CD4-positive, alpha-beta memory T cell (primary cell): ENCODE measurements around the gene CLDN12. TPM values are rescaled to one million over a fixed set of nuclear protein-coding genes. Genes with fewer than 3 reads are reported as not detected.

Source experiments
- CTCF ChIA-PET: fragments of 350-600 bp; sonication (Branson Sonifier 250); formaldehyde crosslinking; loops from one replicate; lab custom pipeline; 2021; ENCODE audit warnings: inconsistent platforms; ENCODE audit not compliant: partially characterized antibody; lab: Charles Lee
- POLR2A ChIA-PET: fragments of 350-600 bp; sonication (Branson Sonifier 250); formaldehyde crosslinking; loops from one replicate; lab custom pipeline; 2021; ENCODE audit not compliant: partially characterized antibody; lab: Charles Lee
- DNase-seq, 5 donors: peaks; one replicate each; pipeline versions ENCODE4 v3.0.0 to v3.0.0-alpha.2; 2020 to 2022; ENCODE audit warnings: mixed read lengths in 1 of 5
- H3K27ac ChIP-seq: one replicate; pipeline ENCODE4 v1.7.0; 2013; ENCODE audit warnings: low read depth, low read length
- H3K27me3 ChIP-seq: 2 replicates; pipeline ENCODE4 v1.7.0; 2013; ENCODE audit warnings: mild to moderate bottlenecking, low read length, moderate library complexity; ENCODE audit not compliant: insufficient read depth
- H3K36me3 ChIP-seq: 2 replicates; pipeline ENCODE4 v1.7.0; 2013; ENCODE audit warnings: mild to moderate bottlenecking, low read length, moderate library complexity; ENCODE audit not compliant: insufficient read depth
- H3K4me1 ChIP-seq: 2 replicates; pipeline ENCODE4 v1.7.0; 2013; ENCODE audit warnings: mild to moderate bottlenecking, low read length, moderate library complexity; ENCODE audit not compliant: insufficient read depth
- H3K4me3 ChIP-seq, 2 donors: one replicate each; pipeline ENCODE4 v1.7.0; 2013; ENCODE audit warnings: low read length in 2 of 2, mild to moderate bottlenecking in 1 of 2
- H3K9me3 ChIP-seq, 2 donors: one replicate each; pipeline ENCODE4 v1.7.0; 2013; ENCODE audit warnings: low read length in 2 of 2, control low read depth in 1 of 2; ENCODE audit not compliant: control insufficient read depth in 1 of 2
- H3K27ac Mint-ChIP-seq, 7 donors: one replicate each; pipeline ENCODE4 v1.8.0; 2020 to 2021; ENCODE audit warnings: mixed read lengths in 7 of 7, mild to moderate bottlenecking in 6 of 7, inconsistent platforms in 3 of 7, moderate library complexity in 3 of 7
- H3K27me3 Mint-ChIP-seq, 2 donors: one replicate each; pipeline ENCODE4 v1.8.0; 2020 to 2021; ENCODE audit warnings: mixed read lengths in 2 of 2
- H3K36me3 Mint-ChIP-seq, 2 donors: one replicate each; pipeline ENCODE4 v1.8.0; 2020 to 2021; ENCODE audit warnings: mixed read lengths in 2 of 2, inconsistent platforms in 1 of 2, mild to moderate bottlenecking in 1 of 2
- H3K4me1 Mint-ChIP-seq, 4 donors: one replicate each; pipeline ENCODE4 v1.8.0; 2020 to 2021; ENCODE audit warnings: mixed read lengths in 4 of 4, mild to moderate bottlenecking in 1 of 4
- H3K4me3 Mint-ChIP-seq, 8 donors: one replicate each; pipeline ENCODE4 v1.8.0; 2020 to 2021; ENCODE audit warnings: mixed read lengths in 8 of 8, mild to moderate bottlenecking in 7 of 8, moderate library complexity in 6 of 8, inconsistent platforms in 3 of 8
- H3K9me3 Mint-ChIP-seq, 8 donors: one replicate each; pipeline ENCODE4 v1.8.0; 2020 to 2021; ENCODE audit warnings: mixed read lengths in 8 of 8, mild to moderate bottlenecking in 5 of 8, inconsistent platforms in 3 of 8, moderate library complexity in 1 of 8
- intact Hi-C: fragments of 100-400 bp; cut with micrococcal nuclease; formaldehyde crosslinking; loops from one replicate; pipeline ENCODE4 v1.15.1; 2023
- polyA plus RNA-seq, 2 donors: library from polyadenylated mRNA; unstranded; fragments of 300-500 nt; fragmentation: Illumina TruSeq; gene quantifications; one replicate each; pipeline ENCODE4 v1.2.3, GENCODE V29; 2021
- total RNA-seq, 2 experiments: library from RNA; stranded (reverse); gene quantifications; one replicate each; pipeline ENCODE4 v1.2.3, GENCODE V29; 2021

Gene CLDN12
- total RNA-seq (1 to 10 TPM; 5.7 to 6.1 TPM), polyA plus RNA-seq (under 1 TPM in 1 of 2 donors, not detected in 1; 0.29 TPM)

- DNase-seq: peak; percentile 78 to 94 (median 82)
- ChIA-PET POLR2A (interaction anchor here (1.3 kb wide), 1 partner anchor 57 kb away, joined by 11 read pairs; the partner anchor contains the start of gene GTPBP10), CTCF (interaction anchor here (2.3 kb wide), 1 partner anchor 58 kb away, joined by 9 read pairs; the partner anchor contains the start of gene GTPBP10)
- Mint-ChIP-seq H3K4me3 (peak within 1 kb of the TSS; percentile 92 to 98 (median 96)), H3K4me1 (peaks cover 7 to 21% (median 13%) of the 10 kb centered on the region in 4 donors), H3K27me3 (no peaks in the 10 kb centered on the region), H3K9me3 (peaks cover 0 to 18% (median 8%) of the 10 kb centered on the region in 8 donors), H3K27ac (peak within 1 kb of the TSS; percentile 92 to 98 (median 96)), H3K36me3 (peaks cover 5 to 10% of the 10 kb centered on the region in 2 donors)
- peaks cover 10% of the 10 kb centered on the region for H3K4me1 ChIP-seq
- peak within 1 kb of the TSS; percentile 72 for H3K27ac ChIP-seq
- intact Hi-C loops: loop anchor here (1.0 to 10.0 kb wide), 2 partner anchors 57 to 159 kb away; partner anchors contain the start of genes CFAP69 and GTPBP10
- H3K4me3 ChIP-seq: peak within 1 kb of the TSS; percentile 89 to 90
- H3K27me3 ChIP-seq: no peaks in the 10 kb centered on the region
- H3K36me3 ChIP-seq: no peaks in the 10 kb centered on the region
- H3K9me3 ChIP-seq: no peaks in the 10 kb centered on the region
These were observed at the start of gene CLDN12 for GRCh38 chr7:90403174-90404113. Gene CLDN12 (plus strand): TSS chr7:90403461. CDS start chr7:90412677, 9,216 bp downstream.

GRCh38 chr7:90383422-90383821, 19.8 kb upstream of the CLDN12 start:
- Mint-ChIP-seq H3K4me3 (no peak overlapping the region), H3K27me3 (no peaks in the 10 kb centered on the region), H3K4me1 (peaks cover 0 to 5% (median 2%) of the 10 kb centered on the region in 4 donors), H3K9me3 (no peaks in the 10 kb centered on the region), H3K36me3 (peaks cover 65 to 69% of the 10 kb centered on the region in 2 donors), H3K27ac (no peak overlapping the region)
- CTCF ChIA-PET: no interaction called here
- Histone ChIP-seq H3K4me3 (no peak overlapping the region), H3K4me1 (no peaks in the 10 kb centered on the region), H3K27me3 (no peaks in the 10 kb centered on the region), H3K27ac (no peak overlapping the region), H3K36me3 (peaks cover 33% of the 10 kb centered on the region), H3K9me3 (no peaks in the 10 kb centered on the region)
- no peak for DNase-seq
- POLR2A ChIA-PET: no interaction called here
- intact Hi-C loops: no loop called here

GRCh38 chr7:90383861-90384260, 19.4 kb upstream of the CLDN12 start:
- peaks cover 63 to 66% of the 10 kb centered on the region in 2 donors for H3K36me3 Mint-ChIP-seq
- no peak overlapping the region for H3K27ac Mint-ChIP-seq
- H3K36me3 ChIP-seq: peaks cover 33% of the 10 kb centered on the region

GRCh38 chr7:90384433-90384832, 18.8 kb upstream of the CLDN12 start:
- Mint-ChIP-seq H3K27ac (peak overlapping the region in 1 of 7 donors; percentile 32), H3K27me3 (no peaks in the 10 kb centered on the region), H3K9me3 (no peaks in the 10 kb centered on the region), H3K36me3 (peaks cover 58 to 60% of the 10 kb centered on the region in 2 donors), H3K4me3 (no peak overlapping the region), H3K4me1 (peaks cover 0 to 2% (median 0%) of the 10 kb centered on the region in 4 donors)
- Histone ChIP-seq H3K4me1 (no peaks in the 10 kb centered on the region), H3K9me3 (no peaks in the 10 kb centered on the region), H3K36me3 (peaks cover 29% of the 10 kb centered on the region), H3K27ac (no peak overlapping the region), H3K27me3 (no peaks in the 10 kb centered on the region), H3K4me3 (no peak overlapping the region)
- intact Hi-C loops: no loop called here
- CTCF ChIA-PET: no interaction called here
- POLR2A ChIA-PET: no interaction called here
- no peak for DNase-seq

More at GRCh38 chr7:90383861-90384260, 19.4 kb upstream of the CLDN12 start:
- H3K4me3 ChIP-seq: no peak overlapping the region
- H3K27me3 ChIP-seq: no peaks in the 10 kb centered on the region
- intact Hi-C loops: no loop called here
- H3K27me3 Mint-ChIP-seq: no peaks in the 10 kb centered on the region
- no peak overlapping the region for H3K4me3 Mint-ChIP-seq
- H3K9me3 ChIP-seq: no peaks in the 10 kb centered on the region
- no peak overlapping the region for H3K27ac ChIP-seq
- no peak for DNase-seq
- H3K9me3 Mint-ChIP-seq: no peaks in the 10 kb centered on the region
- peaks cover 0 to 5% (median 2%) of the 10 kb centered on the region in 4 donors for H3K4me1 Mint-ChIP-seq
- CTCF ChIA-PET: no interaction called here
- POLR2A ChIA-PET: no interaction called here
- H3K4me1 ChIP-seq: no peaks in the 10 kb centered on the region

GRCh38 chr7:90387470-90388240, 15.6 kb upstream of the CLDN12 start:
- Mint-ChIP-seq H3K4me3 (no peak overlapping the region), H3K27ac (no peak overlapping the region), H3K27me3 (no peaks in the 10 kb centered on the region), H3K36me3 (peaks cover 40 to 41% of the 10 kb centered on the region in 2 donors), H3K4me1 (peaks cover 0 to 2% (median 0%) of the 10 kb centered on the region in 4 donors), H3K9me3 (peaks cover 0 to 13% (median under 1%) of the 10 kb centered on the region in 8 donors)
- no peaks in the 10 kb centered on the region for H3K27me3 ChIP-seq
- POLR2A ChIA-PET: no interaction called here
- CTCF ChIA-PET: interaction anchor here (0.7 kb wide), 1 partner anchor 65 kb away, joined by 3 read pairs; no protein-coding TSS in a partner anchor
- intact Hi-C loops: no loop called here
- no peaks in the 10 kb centered on the region for H3K4me1 ChIP-seq
- DNase-seq: no peak
- H3K27ac ChIP-seq: no peak overlapping the region
- no peak overlapping the region for H3K4me3 ChIP-seq
- peaks cover 11% of the 10 kb centered on the region for H3K36me3 ChIP-seq
- H3K9me3 ChIP-seq: no peaks in the 10 kb centered on the region

- CTCF ChIA-PET: no interaction called here
- H3K27me3 ChIP-seq: no peaks in the 10 kb centered on the region
- no peak overlapping the region for H3K4me3 ChIP-seq
- H3K27ac Mint-ChIP-seq: no peak overlapping the region
- H3K9me3 ChIP-seq: no peaks in the 10 kb centered on the region
- H3K4me3 Mint-ChIP-seq: no peak overlapping the region
- DNase-seq: no peak
- no peaks in the 10 kb centered on the region for H3K36me3 ChIP-seq
- no peaks in the 10 kb centered on the region for H3K4me1 ChIP-seq
- H3K4me1 Mint-ChIP-seq: no peaks in the 10 kb centered on the region
- no peaks in the 10 kb centered on the region for H3K27me3 Mint-ChIP-seq
- intact Hi-C loops: no loop called here
- no peak overlapping the region for H3K27ac ChIP-seq
- POLR2A ChIA-PET: no interaction called here
- H3K36me3 Mint-ChIP-seq: peaks cover 16 to 23% of the 10 kb centered on the region in 2 donors
- peaks cover 0 to 36% (median 17%) of the 10 kb centered on the region in 8 donors for H3K9me3 Mint-ChIP-seq
These were observed 12.3 kb upstream of the CLDN12 start for GRCh38 chr7:90390926-90391325.
